OCI-LY1 (cell line): ENCODE measurements around the gene UGT2A3.

Source experiments
- EZH2 ChIP-seq: fragments of 200-600 bp; sonication (generic), shearing (Covaris generic); IDR thresholded peaks from 2 replicates; pipeline ENCODE4 v1.8.0; 2017; ENCODE audit warnings: borderline replicate concordance, mixed run types, mild to moderate bottlenecking, antibody characterized with exemption, low read length, moderate library complexity, mixed read lengths
- TF ChIP-seq, protein P1 (sequence below): fragments of 200-600 bp; sonication (generic), shearing (Covaris generic); IDR thresholded peaks from 2 replicates; pipeline ENCODE4 v1.5.1; 2017; ENCODE audit warnings: mild to moderate bottlenecking, antibody characterized with exemption, low read length, moderate library complexity, mixed read lengths

DNA sequence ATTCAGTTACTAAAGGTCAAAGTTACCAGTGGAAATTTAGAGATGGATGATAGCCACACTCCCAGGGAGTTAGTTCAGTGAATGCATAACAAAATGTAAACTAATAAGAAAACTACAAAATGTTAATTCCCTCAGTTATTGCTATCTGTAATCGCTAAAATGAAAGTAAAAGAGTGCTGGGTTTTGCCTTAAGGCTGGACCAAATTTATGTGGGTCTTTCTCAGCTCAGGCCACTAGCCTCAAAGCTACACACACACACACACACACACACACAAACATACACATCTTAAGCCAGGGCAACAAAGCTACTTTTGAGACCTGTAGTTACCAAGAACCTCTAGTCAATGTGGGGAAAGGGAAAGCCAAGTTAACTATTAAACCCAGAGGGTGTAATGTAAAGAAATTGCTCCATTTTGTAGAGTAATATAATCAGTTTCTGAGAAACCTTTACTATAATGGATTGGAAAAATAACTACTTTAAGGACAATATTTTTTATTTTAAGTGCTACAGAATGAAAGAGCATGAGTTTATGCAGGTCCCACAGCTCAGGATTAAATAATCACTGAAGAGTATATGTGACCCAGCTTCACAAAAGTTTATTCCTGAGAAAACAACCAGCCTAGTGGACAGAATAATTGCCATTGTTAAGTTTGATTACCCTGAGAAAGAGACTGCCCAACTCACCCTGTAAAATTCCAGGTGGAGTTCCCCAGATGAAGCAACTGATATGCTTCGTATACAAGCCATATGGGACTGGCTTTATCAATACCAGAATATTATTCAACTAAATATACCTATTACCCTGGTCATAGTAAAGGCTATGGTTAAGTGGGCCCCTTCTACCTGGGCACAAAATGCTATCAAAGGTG is 8.9 kb upstream of the UGT2A3 start:
- TF ChIP-seq, protein P1, sequence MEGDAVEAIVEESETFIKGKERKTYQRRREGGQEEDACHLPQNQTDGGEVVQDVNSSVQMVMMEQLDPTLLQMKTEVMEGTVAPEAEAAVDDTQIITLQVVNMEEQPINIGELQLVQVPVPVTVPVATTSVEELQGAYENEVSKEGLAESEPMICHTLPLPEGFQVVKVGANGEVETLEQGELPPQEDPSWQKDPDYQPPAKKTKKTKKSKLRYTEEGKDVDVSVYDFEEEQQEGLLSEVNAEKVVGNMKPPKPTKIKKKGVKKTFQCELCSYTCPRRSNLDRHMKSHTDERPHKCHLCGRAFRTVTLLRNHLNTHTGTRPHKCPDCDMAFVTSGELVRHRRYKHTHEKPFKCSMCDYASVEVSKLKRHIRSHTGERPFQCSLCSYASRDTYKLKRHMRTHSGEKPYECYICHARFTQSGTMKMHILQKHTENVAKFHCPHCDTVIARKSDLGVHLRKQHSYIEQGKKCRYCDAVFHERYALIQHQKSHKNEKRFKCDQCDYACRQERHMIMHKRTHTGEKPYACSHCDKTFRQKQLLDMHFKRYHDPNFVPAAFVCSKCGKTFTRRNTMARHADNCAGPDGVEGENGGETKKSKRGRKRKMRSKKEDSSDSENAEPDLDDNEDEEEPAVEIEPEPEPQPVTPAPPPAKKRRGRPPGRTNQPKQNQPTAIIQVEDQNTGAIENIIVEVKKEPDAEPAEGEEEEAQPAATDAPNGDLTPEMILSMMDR: no peak
- no peak for TF ChIP-seq EZH2
